ENCODE results near the gene CDK7.

CDK7 gene

GRCh38 chr5:69234457-69235268, at the start of gene CDK7:
Gene CDK7, plus strand, starts transcription at chr5:69234886. Its CDS starts 90 bp downstream, at chr5:69234976.
- peak; percentile 72 for TF ChIP-seq POLR2A (IDR thresholded peaks at IDR 0.05; ENCODE audit: low read depth, low read length)
- peak; percentile 87 for FAIRE-seq
- peak; percentile 87 for DNase-seq (ENCODE audit: insufficient read length, low spot score)

DNA sequence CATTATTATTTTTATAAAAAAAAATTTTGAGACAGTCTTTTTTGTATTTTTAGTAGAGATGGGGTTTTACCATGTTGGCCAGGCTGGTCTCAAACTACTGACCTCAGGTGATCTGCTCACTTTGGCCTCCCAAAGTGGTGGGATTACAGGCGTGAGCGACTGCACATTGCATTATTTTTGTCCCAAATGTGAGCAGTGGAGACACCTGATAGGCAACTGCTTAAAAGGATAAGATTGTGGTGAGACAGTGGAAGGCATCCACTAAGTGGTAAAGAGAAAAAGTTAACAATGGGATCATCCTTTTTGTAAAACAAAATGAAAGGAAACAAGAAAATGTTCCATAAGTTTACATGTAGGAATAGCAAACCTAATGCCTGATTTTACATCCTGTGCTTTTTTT, 47.3 kb upstream of the CDK7 start:
- FAIRE-seq, result no peak

GRCh38 chr5:69188811-69189161, 45.9 kb upstream of the CDK7 start:
- TF ChIP-seq POLR2A (IDR thresholded peaks at IDR 0.05; ENCODE audit: low read depth, low read length), result no peak
- no peak for DNase-seq (ENCODE audit: insufficient read length, low spot score)
- no peak for FAIRE-seq

More for the DNA sequence above, 47.3 kb upstream of the CDK7 start:
- TF ChIP-seq POLR2A (IDR thresholded peaks at IDR 0.05; ENCODE audit: low read depth, low read length), result no peak
- no peak for DNase-seq (ENCODE audit: insufficient read length, low spot score)

GRCh38 chr5:69189162-69190086, 45.3 kb upstream of the CDK7 start, which contains the start of gene CENPH:
Gene CENPH, plus strand, starts transcription at chr5:69189583. Its CDS starts 52 bp downstream, at chr5:69189635.
- peak; percentile 48 for TF ChIP-seq POLR2A (IDR thresholded peaks at IDR 0.05; ENCODE audit: low read depth, low read length)
- no peak for FAIRE-seq

GRCh38 chr5:69202497-69202896, 32.2 kb upstream of the CDK7 start:
- no peak for DNase-seq (ENCODE audit: insufficient read length, low spot score)
- no peak for FAIRE-seq
- no peak for TF ChIP-seq POLR2A (IDR thresholded peaks at IDR 0.05; ENCODE audit: low read depth, low read length)

More at GRCh38 chr5:69189162-69190086, 45.3 kb upstream of the CDK7 start, which contains the start of gene CENPH:
- peak; percentile 73 for DNase-seq (ENCODE audit: insufficient read length, low spot score)

GRCh38 chr5:69206528-69207190, 28.0 kb upstream of the CDK7 start:
- TF ChIP-seq POLR2A (IDR thresholded peaks at IDR 0.05; ENCODE audit: low read depth, low read length), result no peak

GRCh38 chr5:69209602-69210001, 25.1 kb upstream of the CDK7 start:
- FAIRE-seq (no peak), DNase-seq (ENCODE audit: insufficient read length, low spot score) (no peak)
- TF ChIP-seq POLR2A (IDR thresholded peaks at IDR 0.05; ENCODE audit: low read depth, low read length), result no peak

More at GRCh38 chr5:69206528-69207190, 28.0 kb upstream of the CDK7 start:
- FAIRE-seq, result no peak
- DNase-seq (ENCODE audit: insufficient read length, low spot score), result no peak

DNA sequence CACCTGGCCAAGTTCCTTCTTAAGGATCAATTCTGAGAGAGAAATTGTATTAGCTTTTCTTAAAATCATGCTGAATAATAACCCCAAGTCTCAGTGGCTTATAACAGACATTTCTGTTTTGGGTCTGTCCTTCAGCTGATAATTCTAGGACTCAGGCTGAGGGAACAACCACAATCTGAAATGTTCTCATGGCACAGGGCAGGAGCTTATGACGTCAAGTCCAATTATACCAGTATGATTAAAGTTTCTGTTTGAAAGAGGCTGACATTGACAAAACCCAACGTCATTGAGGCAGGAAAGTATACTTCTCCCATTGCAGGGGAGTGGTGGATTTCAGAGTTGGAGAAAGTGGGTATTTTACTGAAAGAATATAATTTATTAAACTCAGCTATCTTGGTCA, 23.5 kb upstream of the CDK7 start:
- DNase-seq (ENCODE audit: insufficient read length, low spot score) (no peak), FAIRE-seq (no peak)
- no peak for TF ChIP-seq POLR2A (IDR thresholded peaks at IDR 0.05; ENCODE audit: low read depth, low read length)

DNA sequence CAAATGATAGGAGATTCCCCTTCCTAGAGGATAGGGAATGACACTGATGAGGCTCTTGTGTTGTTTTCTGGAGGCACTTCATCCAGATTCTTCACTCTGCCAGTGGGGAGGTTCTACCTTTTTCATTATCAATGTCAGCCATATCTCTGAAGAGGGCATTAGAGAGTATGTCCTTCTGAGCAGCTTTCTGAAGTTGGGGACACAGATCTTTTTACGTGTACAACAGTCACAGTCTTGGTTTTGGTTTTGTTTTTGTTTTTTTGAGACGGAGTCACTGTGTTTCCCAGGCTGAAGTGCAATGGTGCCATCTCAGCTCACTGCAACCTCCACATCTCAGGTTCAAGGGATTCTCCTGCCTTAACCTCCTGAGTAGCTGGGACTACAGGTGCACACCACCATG, 22.7 kb upstream of the CDK7 start:
- DNase-seq (ENCODE audit: insufficient read length, low spot score) (no peak), FAIRE-seq (no peak)
- TF ChIP-seq POLR2A (IDR thresholded peaks at IDR 0.05; ENCODE audit: low read depth, low read length), result no peak

- peak; percentile 26 for DNase-seq (ENCODE audit: insufficient read length, low spot score)
- TF ChIP-seq POLR2A (IDR thresholded peaks at IDR 0.05; ENCODE audit: low read depth, low read length), result no peak
- FAIRE-seq, result no peak
Observed at GRCh38 chr5:69213513-69214215, 21.0 kb upstream of the CDK7 start.

GRCh38 chr5:69217151-69217511, 17.6 kb upstream of the CDK7 start:
- no peak for DNase-seq (ENCODE audit: insufficient read length, low spot score)
- no peak for FAIRE-seq
- TF ChIP-seq POLR2A (IDR thresholded peaks at IDR 0.05; ENCODE audit: low read depth, low read length), result no peak

GRCh38 chr5:69217548-69218526, 16.8 kb upstream of the CDK7 start:
- peak; percentile 78 for FAIRE-seq
- TF ChIP-seq POLR2A (IDR thresholded peaks at IDR 0.05; ENCODE audit: low read depth, low read length), result peak; percentile 68
- peak; percentile 92 for DNase-seq (ENCODE audit: insufficient read length, low spot score)
